Transverse colon (tissue), 4 donors: ENCODE results near the gene LONP2. TPM values are rescaled to one million over a fixed set of nuclear protein-coding genes. Genes with fewer than 3 reads are reported as not detected.
"Not testable (repeated sequence)": the region's sequence is repeated elsewhere in the genome, so short reads cannot be mapped to it uniquely, and the experiment has no call there.

Experiments used
- DNase-seq: peaks from one replicate; pipeline ENCODE4 v3.0.0-alpha.2; 2019
- H3K27ac ChIP-seq, 4 donors: fragments of 200-600 bp; sonication (generic); 2 replicates each; pipeline ENCODE4 v1.5.1; 2016 to 2018; ENCODE audit warnings: inconsistent platforms in 4 of 4
- H3K27me3 ChIP-seq: fragments of 200-600 bp; sonication (generic); 2 replicates; pipeline ENCODE4 v1.5.1; 2017; ENCODE audit warnings: inconsistent platforms
- H3K36me3 ChIP-seq, 4 donors: fragments of 200-600 bp; sonication (generic); 2 replicates each; pipeline ENCODE4 v1.5.1; 2017 to 2019; ENCODE audit warnings: inconsistent platforms in 4 of 4
- H3K4me1 ChIP-seq, 4 donors: fragments of 200-600 bp; sonication (generic); 2 replicates each; pipeline ENCODE4 v1.5.1; 2017 to 2020; ENCODE audit warnings: inconsistent platforms in 4 of 4
- H3K4me3 ChIP-seq, 4 donors: fragments of 200-600 bp; sonication (generic); 1 replicate in 1 of 4; 2 replicates in 3 of 4; pipeline versions ENCODE4 v1.5.1 to v1.6.1; 2017 to 2019; ENCODE audit warnings: inconsistent platforms in 4 of 4
- H3K9me3 ChIP-seq, 2 donors: fragments of 200-600 bp; sonication (generic); 2 replicates each; pipeline ENCODE4 v1.5.1; 2017 to 2019; ENCODE audit warnings: inconsistent platforms in 2 of 2
- CTCF ChIP-seq, 5 experiments: fragments of 200-600 bp in 3 of 5; fragments of 450-650 bp in 2 of 5; sonication (generic) in 3 of 5; IDR thresholded peaks; 1 replicate in 2 of 5; 2 replicates in 3 of 5; pipeline ENCODE4 v1.5.1; 2016 to 2017; ENCODE audit warnings: antibody characterized with exemption in 5 of 5, inconsistent platforms in 3 of 5, mild to moderate bottlenecking in 2 of 5, moderate library complexity in 1 of 5
- EP300 ChIP-seq: sonication (generic); formaldehyde crosslinking; IDR thresholded peaks from one replicate; pipeline ENCODE4 v1.6.1; 2017; ENCODE audit warnings: antibody characterized with exemption, low read depth
- POLR2A ChIP-seq: fragments of 450-650 bp; IDR thresholded peaks from one replicate; pipeline ENCODE4 v1.6.1; 2016; ENCODE audit warnings: antibody characterized with exemption, mild to moderate bottlenecking, moderate library complexity
- POLR2AphosphoS5 ChIP-seq, 3 donors: sonication (generic); formaldehyde crosslinking; IDR thresholded peaks; one replicate each; pipeline ENCODE4 v1.6.1; 2016; ENCODE audit warnings: antibody characterized with exemption in 3 of 3
- WGBS, 2 donors: methylation state at CpG; one replicate each; pipeline ENCODE4 v1.1.5; 2018; ENCODE audit warnings: low coverage in 1 of 2; 5-methylcytosine and 5-hydroxymethylcytosine counted together
- in situ Hi-C, 4 donors: fragments of 200-750 bp; cut with MboI; loops; one replicate each; pipeline versions ENCODE4 v1.15.0 to v1.15.1; 2017; ENCODE audit warnings: low sequenced_read_pairs in 3 of 4, low pct_ligation_motif_present in 1 of 4, low pct_unique_long_range_greater_than_20kb in 1 of 4
- intact Hi-C: fragments of 100-400 bp; cut with DNase I; formaldehyde crosslinking; loops from one replicate; pipeline ENCODE4 v1.15.1; 2023; ENCODE audit warnings: low total_unique reads
- total RNA-seq, 4 donors: library from RNA; depleted of rRNA; stranded (reverse); fragments of >200 nt; gene quantifications; one replicate each; pipeline ENCODE4 v1.1.0, GENCODE V29; 2016

The LONP2 gene
- total RNA-seq, 4 donors from 2014 or later: 51.3 to 104 (median 65.3) TPM

DNA sequence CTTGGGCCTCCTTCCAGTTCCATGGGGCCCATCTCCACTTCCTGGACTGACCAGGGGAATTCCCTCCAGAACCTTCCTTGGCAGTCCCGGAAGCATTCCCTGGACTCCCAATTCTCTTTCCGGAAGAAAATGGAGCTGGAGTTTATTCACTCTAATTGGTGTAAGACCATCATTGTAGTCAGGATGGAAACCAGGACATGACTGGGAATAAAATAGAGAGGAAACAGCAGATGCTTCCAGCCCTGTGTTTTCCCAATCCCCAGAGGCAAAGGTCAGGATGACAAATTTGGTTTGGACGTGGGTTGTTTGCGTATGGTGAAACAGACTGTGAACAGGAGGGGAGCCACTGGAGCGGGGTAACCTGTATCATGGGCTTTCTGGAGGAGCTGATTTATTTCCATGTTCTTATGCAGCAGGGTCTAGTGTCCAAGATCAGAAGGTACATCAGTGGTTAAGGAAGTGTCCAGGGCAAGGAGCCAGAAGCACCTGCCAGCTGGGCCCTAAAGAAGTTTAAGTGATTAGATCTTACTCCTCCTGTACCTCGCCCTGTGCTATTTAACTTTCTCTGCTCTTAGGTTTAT lies 8.5 kb upstream of the LONP2 start:
- Histone ChIP-seq H3K27ac (peak overlapping the region; percentile 3 to 25 (median 16)), H3K9me3 (no peaks in the 10 kb centered on the region), H3K36me3 (no peaks in the 10 kb centered on the region), H3K27me3 (no peaks in the 10 kb centered on the region), H3K4me3 (no peak overlapping the region), H3K4me1 (peaks cover 0 to 9% (median 4%) of the 10 kb centered on the region in 4 donors)
- 30 to 52% methylated on average over 2 to 6 of the region's 6 CpGs for WGBS, 2 donors
- in situ Hi-C loops (loop anchor here in 1 of 4 donors (25.0 kb wide), 1 partner anchor 402 kb away; no protein-coding TSS in a partner anchor), intact Hi-C loops (no loop called here)
- peak; percentile 44 for DNase-seq
- no peak for TF ChIP-seq POLR2A
- no peak for TF ChIP-seq CTCF (IDR thresholded peaks at IDR 0.05)
- TF ChIP-seq POLR2AphosphoS5 (IDR thresholded peaks at IDR 0.05): no peak
- TF ChIP-seq EP300: no peak

DNA sequence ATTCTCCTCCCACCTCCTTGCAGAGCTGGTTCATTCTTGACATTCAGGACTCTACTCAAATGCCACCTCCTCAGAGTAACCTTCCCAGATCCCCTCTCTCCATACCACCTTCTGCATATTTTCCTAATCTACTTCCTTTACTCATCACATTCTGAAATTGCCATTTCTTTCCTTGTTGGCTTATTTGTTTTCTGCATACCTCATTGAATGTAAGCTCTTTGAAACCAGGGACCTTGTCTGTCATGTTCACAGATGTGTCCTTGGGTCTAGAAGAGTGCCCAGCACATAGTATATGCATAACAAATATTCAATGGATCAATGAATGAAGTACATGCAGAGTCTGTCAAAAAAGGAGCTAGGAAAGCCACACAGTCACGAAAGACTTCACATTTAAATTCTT lies 7.8 kb upstream of the LONP2 start:
- TF ChIP-seq POLR2AphosphoS5 (IDR thresholded peaks at IDR 0.05) (no peak), POLR2A (no peak), CTCF (IDR thresholded peaks at IDR 0.05) (no peak), EP300 (no peak)
- Histone ChIP-seq H3K27me3 (no peaks in the 10 kb centered on the region), H3K4me1 (peaks cover 0 to 9% (median 4%) of the 10 kb centered on the region in 4 donors), H3K4me3 (no peak overlapping the region), H3K9me3 (no peaks in the 10 kb centered on the region), H3K36me3 (no peaks in the 10 kb centered on the region), H3K27ac (peak overlapping the region in 2 of 4 donors; percentile 3 to 17)
- DNase-seq: no peak
- in situ Hi-C loops (loop anchor here in 1 of 4 donors (25.0 kb wide), 1 partner anchor 401 kb away; no protein-coding TSS in a partner anchor), intact Hi-C loops (no loop called here)
- WGBS, 2 donors: 83 to 92% methylated on average over 1 of the region's 1 CpG

- H3K9me3 ChIP-seq, intact Hi-C loops, DNase-seq, H3K36me3 ChIP-seq, H3K27ac ChIP-seq, H3K27me3 ChIP-seq, H3K4me3 ChIP-seq: not testable (repeated sequence)
- 93 to 94% methylated on average over 3 of the region's 3 CpGs for WGBS, 2 donors
- in situ Hi-C loops: loop anchor here in 2 of 4 donors (10.0 to 25.0 kb wide), 2 partner anchors 385 to 397 kb away; no protein-coding TSS in a partner anchor
- peaks cover 2 to 14% (median 12%) of the 10 kb centered on the region in 4 donors for H3K4me1 ChIP-seq
Observed at GRCh38 chr16:48240147-48240546, 4.0 kb upstream of the LONP2 start.

GRCh38 chr16:48244863-48245195 lies 729 bp downstream of the LONP2 start:
- TF ChIP-seq POLR2AphosphoS5 (IDR thresholded peaks at IDR 0.05) (no peak), POLR2A (no peak), CTCF (IDR thresholded peaks at IDR 0.05) (no peak), EP300 (no peak)
- WGBS, 2 donors: 0 to 6% methylated on average over 6 to 8 of the region's 8 CpGs
- Histone ChIP-seq H3K4me3 (peak overlapping the region; percentile 77 to 99 (median 84)), H3K27ac (peak overlapping the region; percentile 91 to 94 (median 92)), H3K36me3 (no peaks in the 10 kb centered on the region), H3K27me3 (no peaks in the 10 kb centered on the region), H3K4me1 (peaks cover 11 to 30% (median 27%) of the 10 kb centered on the region in 4 donors), H3K9me3 (no peaks in the 10 kb centered on the region)
- DNase-seq: no peak
- intact Hi-C loops (no loop called here), in situ Hi-C loops (loop anchor here in 2 of 4 donors (10.0 to 25.0 kb wide), 2 partner anchors 380 to 392 kb away; no protein-coding TSS in a partner anchor)
